GM21723 (cell line): ENCODE results near the gene TMEM184B.

Experiments used
- ATAC-seq: cut with Tn5 transposase; IDR thresholded peaks from one replicate; pipeline ENCODE4 v1.9.1; 2021; ENCODE audit warnings: mild to moderate bottlenecking, moderate library complexity; ENCODE audit not compliant: unreplicated experiment

The TMEM184B gene

DNA sequence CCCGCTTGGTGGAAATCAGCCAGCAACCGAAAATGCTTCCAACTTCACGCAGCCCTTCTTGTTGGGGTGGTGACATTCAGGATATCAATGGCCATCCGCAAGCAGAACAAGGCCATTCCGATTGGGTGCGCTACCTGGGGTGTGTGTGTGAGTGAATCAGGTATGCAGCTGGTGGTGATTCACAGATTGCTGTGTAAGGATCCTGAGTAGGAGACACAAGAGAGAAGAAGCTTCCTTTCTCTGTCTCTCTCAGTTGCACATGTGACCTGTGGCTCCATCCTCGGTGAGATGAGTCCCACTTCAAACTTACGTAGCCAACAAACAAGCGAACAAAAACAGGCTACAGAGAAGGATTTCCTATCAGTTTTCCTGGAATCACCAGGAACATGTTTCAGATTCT, 9.6 kb upstream of the TMEM184B start:
- ATAC-seq, result no peak

DNA sequence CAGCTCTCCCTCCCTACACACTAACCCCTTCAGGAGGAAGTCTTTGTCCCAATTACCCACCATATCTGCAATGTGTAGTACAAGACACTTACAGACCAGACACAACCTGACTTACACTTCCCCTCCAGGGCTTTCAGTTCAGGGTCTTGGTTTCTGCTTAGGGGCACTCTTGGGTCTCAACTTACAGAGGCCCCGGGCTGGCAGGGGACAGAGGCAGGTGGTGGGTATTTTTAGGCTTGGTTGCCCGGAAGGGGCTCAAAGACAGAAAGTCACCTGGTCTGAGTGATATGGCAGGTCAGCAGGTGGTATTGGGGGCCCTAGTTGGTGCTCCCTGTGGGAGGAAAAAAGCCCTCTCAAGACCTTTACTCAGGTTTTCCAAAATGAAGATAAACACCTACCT, 3.4 kb upstream of the TMEM184B start:
- ATAC-seq, result no peak

DNA sequence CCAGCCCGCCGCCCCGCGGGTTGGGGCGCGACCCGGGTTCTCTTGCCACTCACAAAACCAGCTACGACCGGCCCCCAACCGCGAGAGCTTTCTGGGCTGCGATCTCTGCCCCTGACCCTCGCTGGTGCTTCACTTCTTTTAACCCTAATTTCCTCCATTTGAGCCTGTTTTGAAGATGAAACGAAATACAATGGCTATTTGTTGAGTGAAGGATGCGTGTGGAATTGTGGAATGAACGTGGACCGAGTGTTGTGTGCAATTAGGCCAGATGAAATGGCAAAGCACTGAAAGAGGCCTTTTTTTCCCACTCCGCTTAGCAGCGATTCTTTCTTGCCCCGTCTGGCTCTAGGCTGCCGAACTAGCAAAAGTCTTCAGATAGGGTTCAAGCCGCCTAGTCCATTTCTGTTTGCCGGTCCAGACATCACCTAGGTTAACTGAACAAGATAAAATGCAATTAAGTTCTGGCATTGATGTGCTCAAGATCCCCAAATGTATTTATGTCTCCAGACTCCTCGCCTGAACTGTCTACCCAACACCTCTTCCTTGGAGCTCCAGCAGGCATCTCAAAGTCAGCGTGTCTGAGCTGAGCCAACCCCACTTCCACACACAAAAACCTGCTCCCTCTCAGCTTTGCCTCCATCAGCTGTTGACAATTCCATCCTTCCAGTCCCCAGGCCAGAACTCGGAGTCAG, 471 bp upstream of the TMEM184B start:
- ATAC-seq, result no peak

DNA sequence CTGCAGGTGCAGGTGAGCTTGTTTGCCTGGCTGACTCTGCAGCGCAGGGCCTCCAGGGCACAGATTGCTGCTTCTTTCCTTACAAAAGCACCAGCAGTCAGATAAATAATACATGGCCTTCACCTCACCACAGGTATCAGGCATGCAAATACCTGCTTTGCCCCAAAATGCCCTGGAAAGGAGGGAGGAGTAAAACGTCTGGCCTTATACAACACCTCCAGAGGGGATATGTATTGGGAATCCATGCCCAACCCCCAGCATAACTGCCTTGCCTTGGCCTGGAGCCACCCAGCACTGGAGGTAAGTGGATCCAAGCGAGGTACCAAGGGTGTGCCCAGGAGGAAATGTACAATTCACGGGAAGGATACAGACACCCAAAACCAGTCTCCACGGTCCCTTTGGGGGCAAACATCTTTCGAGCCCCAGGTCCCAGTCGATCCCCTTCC, 860 bp downstream of the TMEM184B start:
- no peak for ATAC-seq

DNA sequence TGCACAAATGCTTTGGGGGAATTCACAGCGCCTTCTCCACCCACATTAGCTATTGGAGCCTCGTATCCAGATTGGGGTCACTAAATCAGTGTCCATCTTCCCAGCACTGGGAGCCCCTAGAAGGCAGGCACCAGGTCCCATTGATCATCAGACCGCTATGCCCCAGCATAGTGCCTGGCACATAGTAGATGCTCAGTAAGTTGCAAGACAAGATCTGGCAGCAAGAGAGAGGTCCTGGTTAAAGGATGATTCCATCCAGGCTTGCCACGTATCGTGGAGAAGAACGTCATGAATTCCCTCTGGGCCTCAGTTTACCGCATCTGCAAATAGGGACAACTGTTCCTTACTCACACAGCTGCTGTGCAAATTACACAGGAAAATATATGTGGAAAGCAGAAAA, 1.7 kb downstream of the TMEM184B start:
- ATAC-seq, result no peak

DNA sequence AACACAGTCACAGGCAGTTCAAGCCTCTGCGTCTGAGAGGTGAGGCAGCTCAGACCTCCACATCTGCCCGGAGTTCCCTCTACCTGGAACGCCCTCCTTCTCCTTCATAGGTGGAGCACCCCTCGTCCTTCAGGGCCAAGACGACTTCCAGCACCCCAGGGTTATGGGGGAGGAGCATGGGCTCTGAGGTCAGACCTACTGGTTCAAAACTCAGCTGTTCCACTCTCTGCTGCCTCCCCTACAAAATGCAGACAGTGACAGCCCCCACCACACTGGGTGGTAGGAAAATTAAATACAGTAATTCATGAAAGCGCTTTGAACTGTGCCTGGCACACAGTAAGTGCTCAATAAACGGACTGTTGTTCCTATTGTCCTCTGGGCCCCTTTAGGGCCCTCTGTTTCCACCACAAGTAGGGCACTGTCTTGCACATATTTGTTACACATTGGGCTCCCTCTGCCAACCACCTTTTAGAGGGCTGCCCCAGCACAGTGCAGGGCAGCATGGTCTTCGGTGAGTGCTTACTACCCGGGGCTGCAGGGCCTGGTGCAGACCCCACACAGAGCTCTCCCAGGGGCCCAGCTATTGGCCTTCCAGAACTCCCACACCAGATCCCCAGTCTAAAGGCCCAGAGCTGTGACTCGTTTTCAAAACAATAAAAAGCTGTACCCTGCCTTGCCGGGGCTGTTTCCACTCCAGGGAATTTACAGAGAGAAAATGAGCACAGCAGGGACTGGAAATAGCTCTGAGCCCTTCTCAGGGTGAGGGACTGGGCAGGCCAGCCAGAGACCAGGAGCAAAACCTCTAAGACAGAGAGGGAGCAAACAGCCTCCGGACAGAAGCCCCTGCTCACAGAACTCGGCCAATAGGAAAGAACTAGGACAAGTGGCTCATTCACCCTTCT, 2.5 kb downstream of the TMEM184B start:
- ATAC-seq, result no peak

- ATAC-seq, result no peak
These were observed 3.3 kb downstream of the TMEM184B start for GRCh38 chr22:38269466-38269865.

DNA sequence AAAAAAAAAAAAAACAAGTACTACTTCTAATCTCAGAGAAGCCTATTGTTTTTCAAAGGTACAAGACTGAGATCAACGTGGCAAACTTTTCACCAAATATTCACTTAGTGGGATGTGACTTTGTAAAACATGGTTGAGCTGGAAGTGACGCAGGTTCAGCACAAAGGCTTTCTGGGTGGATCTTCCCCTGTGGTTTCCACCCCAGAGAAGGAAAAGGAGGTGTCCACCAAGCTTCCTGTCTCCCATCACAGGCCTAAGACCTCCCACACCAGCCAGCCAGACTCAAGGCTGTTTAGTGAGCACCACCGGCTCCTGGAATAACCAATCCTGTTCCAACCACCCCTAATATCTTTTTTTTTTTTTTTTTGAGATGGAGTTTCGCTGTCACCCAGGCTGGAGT, 5.7 kb downstream of the TMEM184B start:
- no peak for ATAC-seq

DNA sequence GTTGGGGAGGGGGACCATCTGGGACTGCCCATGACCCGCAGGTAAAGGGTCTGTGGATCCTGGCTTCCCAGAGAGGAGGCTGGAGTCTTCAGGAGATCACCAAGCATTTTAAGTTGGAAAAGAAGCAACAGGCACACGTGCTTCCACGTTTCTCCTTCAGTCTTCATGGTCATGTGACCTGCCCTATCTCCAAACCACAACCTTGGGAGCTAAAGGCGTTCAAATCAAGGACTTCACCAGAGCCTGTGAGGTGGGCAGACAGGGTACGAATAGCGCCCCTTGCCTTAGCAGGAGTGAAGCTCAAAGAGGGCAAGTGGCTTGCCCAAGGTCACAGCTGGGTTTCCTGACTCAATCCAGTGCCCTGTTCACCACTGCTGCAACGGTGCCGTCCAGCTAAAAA, 6.7 kb downstream of the TMEM184B start:
- no peak for ATAC-seq

DNA sequence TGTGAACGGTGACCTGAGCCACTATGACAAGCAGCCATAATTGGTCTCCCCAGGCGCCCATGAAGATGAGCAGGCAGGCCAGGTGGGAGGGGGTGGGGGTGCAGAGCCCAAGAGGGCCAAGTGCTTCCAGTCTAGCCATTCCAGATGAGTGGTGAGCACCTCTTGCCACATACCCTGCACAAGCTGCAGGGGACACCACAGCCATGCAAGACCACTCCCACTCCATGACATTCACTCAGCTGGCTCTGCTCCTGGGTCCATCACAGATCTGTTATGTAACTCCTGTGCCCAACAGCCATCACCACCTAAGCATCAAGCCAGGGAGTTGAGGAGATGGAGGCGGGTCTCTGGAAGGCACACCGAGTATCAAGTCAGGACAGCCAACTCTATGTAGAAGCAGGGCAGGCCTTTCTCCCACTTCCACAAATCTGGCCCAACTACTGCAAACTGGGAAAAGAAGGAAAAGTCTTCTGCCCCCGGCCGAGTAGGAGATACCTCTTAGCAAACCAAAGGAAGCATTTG, 8.4 kb downstream of the TMEM184B start:
- ATAC-seq, result no peak

DNA sequence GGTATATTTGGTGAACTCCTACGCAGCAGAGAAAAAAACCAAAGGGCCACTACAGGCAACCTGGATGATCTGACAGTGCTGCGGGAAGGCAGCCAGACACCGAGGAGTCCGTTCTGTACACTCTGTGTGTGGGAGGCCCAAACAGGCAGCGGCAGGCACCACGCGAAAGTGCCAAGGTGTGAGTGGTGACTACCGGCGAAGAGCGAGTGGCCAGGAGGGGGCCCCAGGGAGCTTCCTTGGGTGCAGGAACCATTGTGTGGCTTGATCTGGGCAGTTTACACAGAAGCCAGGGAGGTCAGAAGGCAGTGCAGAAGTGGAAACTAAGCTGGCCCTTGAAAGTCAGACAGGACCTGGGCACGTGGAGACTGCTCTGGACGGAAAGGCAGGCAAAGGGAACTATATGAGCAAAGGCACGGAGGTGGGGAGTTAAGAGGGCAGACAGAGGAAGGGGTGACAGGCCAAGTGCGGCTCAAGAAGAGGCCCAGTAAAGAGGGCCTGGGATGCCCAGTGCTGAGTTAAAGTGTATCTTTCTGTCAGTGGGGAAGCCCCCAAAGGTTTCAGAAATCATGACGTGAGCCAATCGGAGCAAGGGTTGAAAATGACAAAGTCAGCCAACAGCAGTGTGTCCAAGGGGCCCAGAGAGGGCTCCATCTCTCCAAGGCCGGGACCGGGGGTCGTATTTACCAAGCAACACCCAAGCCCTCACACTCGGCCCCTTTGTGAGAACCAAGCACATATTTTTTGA, 10.6 kb downstream of the TMEM184B start:
- no peak for ATAC-seq

- peak; percentile 17 for ATAC-seq
These were observed 11.8 kb downstream of the TMEM184B start for GRCh38 chr22:38260761-38261681.

- no peak for ATAC-seq
These were observed 13.4 kb downstream of the TMEM184B start for GRCh38 chr22:38259370-38259769.

- no peak for ATAC-seq
These were observed 13.9 kb downstream of the TMEM184B start for GRCh38 chr22:38258895-38259294.

DNA sequence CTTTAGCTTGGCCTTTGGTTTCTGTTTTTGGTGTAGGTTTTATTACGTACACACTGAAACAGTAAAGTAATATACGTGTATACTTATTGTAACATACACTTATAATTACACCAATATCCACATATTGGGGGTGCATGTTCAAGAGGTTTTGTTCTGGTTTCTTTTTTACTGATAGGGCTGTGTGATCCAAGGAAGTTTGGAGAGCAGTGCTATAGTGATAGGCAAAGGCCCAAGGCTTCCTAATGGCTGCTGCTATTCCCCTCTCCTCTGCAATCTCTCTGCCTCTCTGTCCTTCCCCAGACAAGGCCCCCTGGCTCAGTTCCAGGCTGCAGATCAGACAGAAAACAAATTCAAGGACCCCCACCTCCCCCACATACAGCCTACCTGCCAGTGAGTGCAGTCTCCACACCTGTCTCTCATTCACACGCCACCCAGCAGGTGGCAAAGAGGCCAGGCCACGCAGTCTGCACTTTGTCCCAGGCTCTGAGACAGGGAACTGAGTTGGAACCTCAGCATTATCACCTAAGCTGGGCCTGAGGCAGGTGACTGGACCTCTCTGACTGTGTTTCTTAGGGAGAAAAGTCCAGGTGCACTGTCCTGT, 15.1 kb downstream of the TMEM184B start:
- ATAC-seq, result no peak

- no peak for ATAC-seq
These were observed 15.6 kb downstream of the TMEM184B start for GRCh38 chr22:38257181-38257580.

DNA sequence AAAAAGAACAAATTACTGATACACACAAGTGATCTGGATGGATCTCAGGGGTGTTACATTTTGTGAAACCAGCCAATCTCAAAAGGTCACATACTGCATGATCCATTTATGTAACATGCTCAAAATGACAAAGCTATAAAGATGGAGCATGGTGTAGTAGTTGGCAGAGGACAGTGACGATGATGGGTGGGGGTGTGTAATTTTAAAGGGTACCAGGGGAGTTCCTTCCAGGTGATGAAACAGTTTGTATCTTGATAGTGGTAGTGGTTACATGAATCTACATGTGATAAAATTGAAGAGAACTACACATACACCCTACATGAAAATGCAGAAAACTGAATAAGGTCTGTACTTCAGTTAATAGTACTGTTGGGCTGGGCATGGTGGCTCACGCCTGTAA, 17.1 kb downstream of the TMEM184B start:
- ATAC-seq, result no peak

DNA sequence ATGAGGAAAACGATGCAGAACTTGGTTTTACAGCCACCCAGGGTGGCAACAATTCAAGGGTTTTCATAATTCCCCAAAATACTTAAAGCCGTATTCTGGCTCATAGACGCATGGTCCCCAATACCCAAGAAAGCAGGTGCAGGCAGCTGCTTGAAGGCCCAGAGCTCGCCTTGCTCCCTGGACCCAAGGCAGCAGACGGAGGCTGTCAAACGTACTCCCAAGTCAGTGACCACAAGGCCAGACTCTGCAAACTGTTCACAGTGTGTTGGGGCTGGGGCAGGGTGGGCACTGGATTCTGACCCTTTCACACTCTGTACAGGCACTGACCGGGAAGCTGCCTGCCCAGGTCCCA, 21.5 kb downstream of the TMEM184B start:
- ATAC-seq, result no peak

DNA sequence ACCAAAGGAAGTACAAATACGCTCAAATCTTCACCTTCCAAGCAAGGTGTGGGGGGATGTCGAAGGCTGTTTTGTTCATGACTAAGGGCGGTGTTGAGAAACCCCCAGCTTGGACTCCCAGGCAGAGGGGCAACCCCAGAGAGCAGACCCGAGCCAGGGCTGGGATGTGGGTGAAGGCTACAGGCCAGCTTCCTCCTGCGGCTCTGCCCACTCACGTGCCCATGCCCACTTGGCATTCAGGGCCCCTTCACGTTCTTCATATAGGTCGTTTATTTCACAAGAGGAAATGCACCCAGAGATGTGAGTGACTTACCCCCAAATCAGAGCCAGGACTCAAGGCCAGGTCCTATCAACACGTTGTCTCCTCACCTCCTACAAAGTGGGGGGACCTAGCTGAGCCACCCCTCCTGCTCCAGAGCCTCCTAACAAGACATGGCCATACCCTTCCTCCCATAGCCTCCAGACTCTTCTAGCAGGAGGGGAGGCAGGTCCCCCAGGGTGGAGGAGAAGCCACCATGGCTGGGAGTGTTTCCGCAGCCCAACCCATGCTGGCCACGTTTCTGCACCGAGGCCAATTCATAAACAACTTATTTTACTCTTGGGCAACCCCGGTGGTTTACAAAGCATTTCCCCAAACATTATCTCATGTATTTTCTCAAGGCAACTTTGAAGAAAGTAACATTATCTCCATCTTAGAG, 22.0 kb downstream of the TMEM184B start:
- no peak for ATAC-seq
